H1 (cell line): Measurements from ENCODE around the gene SAE1. TPM values are rescaled to one million over a fixed set of nuclear protein-coding genes. Genes with fewer than 3 reads are reported as not detected.

Source experiments
- GTF2F1 ChIP-seq: IDR thresholded peaks from 2 replicates; pipeline ENCODE4 v1.6.1; 2012; ENCODE audit warnings: low read depth, low read length, improper control_type of control experiment, borderline replicate concordance
- KDM4A ChIP-seq: IDR thresholded peaks from one replicate; pipeline ENCODE4 v1.7.1; 2012; ENCODE audit warnings: low read depth, mild to moderate bottlenecking, moderate library complexity, low read length, inconsistent platforms; ENCODE audit not compliant: severe bottlenecking
- TAF7 ChIP-seq: optimal IDR thresholded peaks from 2 replicates; pipeline ENCODE3; 2011; ENCODE audit warnings: low read depth, mild to moderate bottlenecking, inconsistent platforms, low read length, moderate library complexity, borderline replicate concordance
- polyA plus RNA-seq, 7 experiments: library from polyadenylated mRNA; depleted of rRNA in 3 of 7; stranded (reverse) in 5 of 7; unstranded in 2 of 7; fragments of >200 nt in 5 of 7; fragments of 200-250 nt in 2 of 7; gene quantifications; 1 replicate in 5 of 7; 2 replicates in 1 of 7; 4 replicates in 1 of 7; pipeline versions ENCODE4 v1.2.1 to v1.2.3, GENCODE V29; 2011 to 2013; ENCODE audit warnings: missing spikeins in 2 of 7, mixed read lengths in 2 of 7
- total RNA-seq: library from RNA; stranded (reverse); fragmentation: NEBNext Ultra II Directional; extraction: Animal tissue kit (Norgen Biotek cat#: 25700); gene quantifications from 2 replicates; pipeline ENCODE4 v1.2.1, GENCODE V29; 2021

The SAE1 gene
- total and polyA plus RNA-seq, 2 of the 8 experiments (the other 6 are each of a cell fraction or from before 2014, with no cell fraction given) = 213 to 268 TPM

GRCh38 chr19:47082493-47082892 lies 48.1 kb upstream of the SAE1 start (continued):
- no peak for TF ChIP-seq GTF2F1
- no peak for TF ChIP-seq TAF7
- no peak for TF ChIP-seq KDM4A
